DMS53 treated with DMSO at 0.1 percent for 48 hours (cell line): Measurements from ENCODE around the gene SVOP.
"Not testable (repeated sequence)": the region's sequence is repeated elsewhere in the genome, so short reads cannot be mapped to it uniquely, and the experiment has no call there.

ENCODE experiments used
- DNase-seq: peaks from one replicate; lab custom pipeline; 2025; ENCODE audit not compliant: unreplicated experiment; lab: John Stamatoyannopoulos, UW

The SVOP gene

GRCh38 chr12:109020796-109021380, at the start of gene SVOP:
Gene SVOP, minus strand, starts transcription at chr12:109021068. Its CDS starts 200 bp downstream, at chr12:109020868.
- peak; percentile 93 for DNase-seq

GRCh38 chr12:109069307-109070271, 48.7 kb upstream of the SVOP start:
- no peak for DNase-seq

GRCh38 chr12:109065853-109066193, 45.0 kb upstream of the SVOP start:
- no peak for DNase-seq

- peak; percentile 44 for DNase-seq
Measured at GRCh38 chr12:109065154-109065852, 44.4 kb upstream of the SVOP start.

GRCh38 chr12:109064143-109064542, 43.3 kb upstream of the SVOP start:
- DNase-seq, result no peak

- DNase-seq, result no peak
Measured at GRCh38 chr12:109058773-109059172, 37.9 kb upstream of the SVOP start.

- DNase-seq, result no peak
Measured at GRCh38 chr12:109057376-109057775, 36.5 kb upstream of the SVOP start.

- DNase-seq, result no peak
Measured at GRCh38 chr12:109056891-109057290, 36.0 kb upstream of the SVOP start.

GRCh38 chr12:109054520-109054919, 33.7 kb upstream of the SVOP start:
- no peak for DNase-seq

- not testable (repeated sequence) for DNase-seq
Measured at GRCh38 chr12:109054124-109054513, 33.3 kb upstream of the SVOP start.

GRCh38 chr12:109053382-109054123, 32.7 kb upstream of the SVOP start:
- DNase-seq, result no peak

GRCh38 chr12:109052414-109053323, 31.8 kb upstream of the SVOP start, which contains the start of gene USP30:
Gene USP30, plus strand, starts transcription at chr12:109052576. Its CDS starts 103 bp downstream, at chr12:109052679.
- DNase-seq, result peak; percentile 77

GRCh38 chr12:109052097-109052413, 31.2 kb upstream of the SVOP start:
- DNase-seq, result no peak

- not testable (repeated sequence) for DNase-seq
Measured at GRCh38 chr12:109049794-109050193, 28.9 kb upstream of the SVOP start.

GRCh38 chr12:109048706-109049105, 27.8 kb upstream of the SVOP start:
- DNase-seq, result not testable (repeated sequence)

- DNase-seq, result no peak
Measured at GRCh38 chr12:109047081-109047805, 26.4 kb upstream of the SVOP start.

GRCh38 chr12:109044241-109044640, 23.4 kb upstream of the SVOP start:
- no peak for DNase-seq

GRCh38 chr12:109036975-109037374, 16.1 kb upstream of the SVOP start:
- DNase-seq, result no peak
